K562 (cell line): ENCODE results near the gene FKBP7. TPM values are rescaled to one million over a fixed set of nuclear protein-coding genes. Genes with fewer than 3 reads are reported as not detected.

Experiments used
- ATAC-seq: fragments of 200-7000 bp; cut with Tn5 transposase; 3 replicates; pipeline ENCODE4 v1.9.1; 2020; ENCODE audit warnings: moderate library complexity
- BruUV-seq: library from RNA; stranded (reverse); fragments of 400-500 nt; replicated peaks from 2 replicates; lab custom pipeline; 2021; lab: Mats Ljungman, UMichigan
- CTCF ChIA-PET: fragments of 300-600 bp; formaldehyde crosslinking; extraction: SDS; loops from one replicate; lab custom pipeline; 2021; ENCODE audit warnings: low intra/inter-chr PET ratio; lab: Yijun Ruan, JAX
- POLR2A ChIA-PET: fragments of 300-600, 350-650 bp; sonication (Branson Sonifier 250); formaldehyde crosslinking; extraction: SDS; loops from one replicate; lab custom pipeline; 2021; ENCODE audit warnings: antibody characterized with exemption, inconsistent platforms; lab: Yijun Ruan, JAX
- DNase-seq, 4 experiments: peaks; one replicate each; pipeline versions ENCODE4 v3.0.0 to v3.0.0-alpha.2; 2011 to 2018; ENCODE audit warnings: low spot score in 3 of 4, mixed read lengths in 3 of 4; ENCODE audit errors: extremely low read depth in 1 of 4
- FAIRE-seq: peaks from 2 replicates; lab custom pipeline; 2011; peaks lifted over from hg19 to GRCh38; lab: Jason Lieb, UNC
- H2AFZ ChIP-seq: 2 replicates; pipeline ENCODE4 v1.6.0; 2011; ENCODE audit warnings: low read depth, low read length, control low read depth, inconsistent platforms
- H3K27ac ChIP-seq: fragments of 200-600 bp; 3 replicates; pipeline ENCODE4 v1.8.0; 2011; ENCODE audit warnings: low read depth, mild to moderate bottlenecking, control low read depth, inconsistent platforms, low read length, moderate library complexity, mixed read lengths; ENCODE audit errors: extremely low read depth
- H3K27me3 ChIP-seq, 2 experiments: fragments of 300-600 bp in 1 of 2; 2 replicates in 1 of 2; 3 replicates in 1 of 2; pipeline versions ENCODE4 v1.6.0 to v1.8.0; 2011; ENCODE audit warnings: inconsistent platforms in 2 of 2, low read length in 2 of 2, mild to moderate bottlenecking in 1 of 2, mixed read lengths in 1 of 2, moderate library complexity in 1 of 2; ENCODE audit not compliant: control insufficient read depth in 2 of 2, insufficient read depth in 2 of 2
- H3K36me3 ChIP-seq: fragments of 300-600 bp; 3 replicates; pipeline ENCODE4 v1.8.0; 2011; ENCODE audit warnings: mild to moderate bottlenecking, low read length, inconsistent platforms; ENCODE audit not compliant: control insufficient read depth, insufficient read depth
- H3K4me1 ChIP-seq, 2 experiments: fragments of 200-600 bp in 1 of 2; replicated peaks in 1 of 2; 2 replicates in 1 of 2; 3 replicates in 1 of 2; pipeline versions ENCODE4 v1.5.1 to v1.8.0; 2011; ENCODE audit warnings: inconsistent platforms in 2 of 2, low read length in 2 of 2, mild to moderate bottlenecking in 1 of 2, mixed read lengths in 1 of 2, moderate library complexity in 1 of 2; ENCODE audit not compliant: control insufficient read depth in 2 of 2, insufficient read depth in 2 of 2
- H3K4me2 ChIP-seq: 2 replicates; pipeline ENCODE4 v1.6.1; 2011; ENCODE audit warnings: low read length, control low read depth, inconsistent platforms, mixed read lengths; ENCODE audit not compliant: insufficient read depth
- H3K4me3 ChIP-seq: fragments of 200-600 bp; sonication (generic), shearing (Covaris generic); 2 replicates; pipeline ENCODE4 v1.5.1; 2016; ENCODE audit warnings: control low read depth, inconsistent platforms
- H3K79me2 ChIP-seq: fragments of 200-600 bp; 3 replicates; pipeline ENCODE4 v1.8.0; 2011; ENCODE audit warnings: low read length, inconsistent platforms; ENCODE audit not compliant: control insufficient read depth, insufficient read depth
- H3K9ac ChIP-seq, 2 experiments: 2 replicates each; pipeline versions ENCODE4 v1.6.0 to v1.6.1; 2011; ENCODE audit warnings: low read depth in 2 of 2, low read length in 2 of 2, control low read depth in 1 of 2, inconsistent platforms in 1 of 2, mild to moderate bottlenecking in 1 of 2, mixed read lengths in 1 of 2; ENCODE audit not compliant: insufficient read depth in 1 of 2
- H3K9me1 ChIP-seq: one replicate; pipeline ENCODE4 v1.6.0; 2011; ENCODE audit warnings: inconsistent platforms, mild to moderate bottlenecking, low read length, moderate library complexity; ENCODE audit not compliant: control insufficient read depth, insufficient read depth
- H3K9me3 ChIP-seq: replicated peaks from 2 replicates; pipeline ENCODE4 v1.5.1; 2011; ENCODE audit warnings: low read depth, low read length, inconsistent platforms; ENCODE audit not compliant: control insufficient read depth, insufficient read depth
- H4K20me1 ChIP-seq: replicated peaks from 2 replicates; pipeline ENCODE4 v1.6.1; 2011; ENCODE audit warnings: low read length, inconsistent platforms, mixed read lengths; ENCODE audit not compliant: control insufficient read depth, insufficient read depth
- FIP1L1 ChIP-seq: fragments of 200-400 bp; formaldehyde crosslinking; IDR thresholded peaks from 2 replicates; pipeline ENCODE4 v1.6.1; 2018; ENCODE audit warnings: mild to moderate bottlenecking, low read depth, low read length; ENCODE audit not compliant: poor library complexity, severe bottlenecking
- KDM5B ChIP-seq: fragments of 200-600 bp; sonication (generic); IDR thresholded peaks from 2 replicates; pipeline ENCODE4 v1.6.1; 2012; ENCODE audit warnings: low read depth, mild to moderate bottlenecking, moderate library complexity, low read length, control low read depth, inconsistent platforms; ENCODE audit not compliant: insufficient replicate concordance
- PHF20 ChIP-seq: fragments of 450-650 bp; IDR thresholded peaks from 2 replicates; pipeline ENCODE4 v1.6.1; 2018; ENCODE audit not compliant: partially characterized antibody
- PREB ChIP-seq: sonication (generic); formaldehyde crosslinking; IDR thresholded peaks from 2 replicates; pipeline ENCODE4 v1.8.1; 2023; ENCODE audit warnings: mild to moderate bottlenecking, missing genetic modification reagents
- PRPF4 ChIP-seq: fragments of 200-400 bp; formaldehyde crosslinking; IDR thresholded peaks from one replicate; pipeline ENCODE4 v1.6.1; 2017; ENCODE audit warnings: low read length, low read depth, mild to moderate bottlenecking; ENCODE audit not compliant: insufficient read depth, poor library complexity, severe bottlenecking
- RBM14 ChIP-seq: fragments of 200-400 bp; formaldehyde crosslinking; IDR thresholded peaks from 2 replicates; pipeline ENCODE4 v1.6.1; 2018; ENCODE audit warnings: low read depth, mild to moderate bottlenecking, low read length, moderate library complexity, borderline replicate concordance; ENCODE audit not compliant: insufficient read depth
- RBM22 ChIP-seq: fragments of 200-400 bp; formaldehyde crosslinking; IDR thresholded peaks from 2 replicates; pipeline ENCODE4 v1.6.1; 2018; ENCODE audit warnings: low read length, low read depth; ENCODE audit not compliant: poor library complexity, severe bottlenecking
- RCOR1 ChIP-seq, 2 experiments: IDR thresholded peaks; 2 replicates each; pipeline ENCODE4 v1.6.1; 2012; ENCODE audit warnings: low read depth in 2 of 2, low read length in 2 of 2, borderline replicate concordance in 1 of 2, improper control_type of control experiment in 1 of 2
- THAP12 ChIP-seq: fragments of 250-450 bp; sonication (Bioruptor Pico); IDR thresholded peaks from 2 replicates; pipeline ENCODE4 v1.9.0; 2021; ENCODE audit warnings: mild to moderate bottlenecking, inconsistent platforms
- ZNF41 ChIP-seq: fragments of 250-450 bp; sonication (Bioruptor Pico); conservative IDR thresholded peaks from 2 replicates; pipeline ENCODE4 v1.4.0; 2020; ENCODE audit warnings: mild to moderate bottlenecking
- ZNF511 ChIP-seq: sonication (generic); formaldehyde crosslinking; IDR thresholded peaks from 2 replicates; pipeline ENCODE4 v1.8.0; 2022; ENCODE audit warnings: mild to moderate bottlenecking, missing genetic modification reagents
- ZNF639 ChIP-seq, 2 experiments: fragments of 200-800 bp in 1 of 2; sonication (Bioruptor generic) in 1 of 2; sonication (generic) in 1 of 2; formaldehyde crosslinking in 1 of 2; IDR thresholded peaks in 1 of 2; conservative IDR thresholded peaks in 1 of 2; 2 replicates each; pipeline versions ENCODE4 v1.5.0 to v1.6.1; 2016 to 2020; ENCODE audit warnings: missing compliant biosample characterization in 1 of 2, missing genetic modification characterization in 1 of 2, missing genetic modification reagents in 1 of 2
- ZNF696 ChIP-seq: fragments of 250-450 bp; sonication (Bioruptor Pico); conservative IDR thresholded peaks from 2 replicates; pipeline ENCODE4 v1.4.0; 2020; ENCODE audit warnings: mild to moderate bottlenecking, moderate library complexity
- WGBS: fragments of 100-300 bp; shearing (Covaris generic); methylation state at CpG from one replicate; pipeline ENCODE4 v1.1.6; 2016; ENCODE audit warnings: low coverage, mixed read lengths; ENCODE audit not compliant: insufficient coverage; ENCODE audit errors: missing lambda C conversion rate; 5-methylcytosine and 5-hydroxymethylcytosine counted together
- in situ Hi-C: fragments of 300-500 bp; cut with MboI; formaldehyde crosslinking; loops from 4 replicates; pipeline ENCODE4 v1.15.0; 2018; ENCODE audit warnings: inconsistent platforms, mixed read lengths
- intact Hi-C: fragments of 100-400 bp; cut with micrococcal nuclease; formaldehyde crosslinking; loops from 2 replicates; pipeline ENCODE4 v1.14.2; 2022
- polyA plus RNA-seq, 8 experiments: library from polyadenylated mRNA; depleted of rRNA in 4 of 8; stranded (reverse) in 5 of 8; unstranded in 3 of 8; fragments of >200 nt; fragmentation: Nextera tagmentation in 2 of 8; fragmentation: Illumina TruSeq in 1 of 8; extraction: Ambion mirVana in 2 of 8; extraction: Trizol in 1 of 8; gene quantifications; 2 replicates each; pipeline versions ENCODE4 v1.2.1 to v1.2.3, GENCODE V29; 2011 to 2014; ENCODE audit warnings: inconsistent platforms in 1 of 8, missing spikeins in 1 of 8
- total RNA-seq, 7 experiments: library from RNA; depleted of rRNA in 6 of 7; stranded (reverse); fragments of >200 nt in 6 of 7; fragmentation: Illumina TruSeq in 2 of 7; extraction: Trizol in 2 of 7; gene quantifications; 2 replicates each; pipeline versions ENCODE4 v1.2.1 to v1.2.3, GENCODE V29; 2011 to 2021; ENCODE audit warnings: low replicate concordance in 1 of 7

FKBP7 gene
- total and polyA plus RNA-seq, 9 of the 15 experiments (the other 6 are each of a cell fraction or from before 2014, with no cell fraction given): 6.1 to 23.2 (median 19.0) TPM

DNA sequence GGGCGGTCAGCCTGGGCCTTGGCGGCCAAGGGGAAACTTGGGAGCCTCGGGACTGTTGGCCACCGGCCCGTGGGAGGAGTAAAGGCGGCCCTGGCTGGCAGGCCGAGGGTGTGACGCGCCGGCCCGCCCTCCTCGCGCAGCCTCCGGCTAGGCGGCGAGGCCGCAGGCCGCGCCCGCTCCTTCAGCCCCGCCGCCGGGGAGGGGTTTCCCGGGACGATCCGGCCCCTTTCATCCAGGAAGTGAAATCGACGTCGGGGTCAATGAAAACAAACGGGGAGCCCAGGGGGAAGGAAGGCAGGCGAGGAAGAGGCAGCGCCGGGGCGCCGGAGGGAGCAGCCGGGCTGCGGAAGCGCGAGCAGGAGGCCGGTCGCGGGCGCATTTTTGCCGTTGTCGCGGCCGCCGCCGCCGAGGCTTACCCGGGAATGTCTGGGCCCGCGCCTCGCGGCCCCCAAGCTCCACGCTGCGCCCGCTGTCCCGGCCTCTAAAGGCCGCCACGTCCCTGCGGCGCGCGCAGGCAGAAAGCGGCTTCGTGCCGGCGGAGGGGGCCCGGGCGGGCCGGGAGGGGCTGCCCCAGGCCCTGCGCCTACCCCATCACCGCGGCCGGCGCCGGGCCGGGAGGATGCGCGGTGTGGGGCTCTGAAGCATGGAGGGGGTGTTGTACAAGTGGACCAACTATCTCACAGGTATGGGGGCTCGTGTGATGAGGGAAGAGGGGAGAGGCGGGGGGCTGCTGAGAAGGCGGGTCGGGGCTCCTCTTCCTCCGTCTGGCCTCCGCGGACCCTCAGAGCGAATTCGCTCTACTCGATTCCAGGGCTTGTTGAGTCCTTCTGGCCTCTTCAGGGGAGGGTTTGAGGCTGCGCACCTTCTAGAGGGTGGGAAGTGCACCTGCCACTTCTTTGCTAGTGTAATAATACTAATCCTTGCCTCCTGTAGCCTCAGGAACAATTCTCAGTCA lies 2.1 kb upstream of the FKBP7 start, which contains the start of gene PLEKHA3:
TSS of gene PLEKHA3 (plus strand) at position 231 of the 955 bp plus-strand sequence. CDS start at position 644, 413 bp downstream.
- no peaks in the 10 kb centered on the region for H3K36me3 ChIP-seq
- no peaks in the 10 kb centered on the region for H3K9me3 ChIP-seq
- H3K4me1 ChIP-seq: peaks cover 23 to 29% of the 10 kb centered on the region in 2 experiments
- peak within 1 kb of the TSS; percentile 62 to 94 for H3K9ac ChIP-seq
- H3K4me3 ChIP-seq: peak within 1 kb of the TSS; percentile 58
- in situ Hi-C loops: no loop called here
- H3K79me2 ChIP-seq: peaks cover 53% of the 10 kb centered on the region
- under 1% methylated on average over 75 of the region's 92 CpGs for WGBS
- peak; percentile 92 to 98 (median 95) for DNase-seq
- H3K4me2 ChIP-seq: peak within 1 kb of the TSS; percentile 95
- H4K20me1 ChIP-seq: no peaks in the 10 kb centered on the region
- no peaks in the 10 kb centered on the region for H3K9me1 ChIP-seq
- H3K27ac ChIP-seq: peak within 1 kb of the TSS; percentile 63
- no peaks in the 10 kb centered on the region for H3K27me3 ChIP-seq
- FAIRE-seq: peak; percentile 74
- H2AFZ ChIP-seq: peak within 1 kb of the TSS; percentile 98
- intact Hi-C loops: no loop called here
- ATAC-seq: peak; percentile 89
- no TSS peak for BruUV-seq
- ChIA-PET CTCF (no interaction called here), POLR2A (interaction anchor here (0.7 to 2.2 kb wide), 3 partner anchors 12 to 110 kb away, joined by 4 to 9 read pairs (median 4); no protein-coding TSS in a partner anchor)
- TF ChIP-seq RBM22 (no peak), ZNF696 (CRISPR knock-in tag) (no peak), PRPF4 (no peak), PREB (CRISPR knock-in tag) (no peak), ZNF41 (CRISPR knock-in tag) (no peak), RBM14 (no peak), RCOR1 (IDR thresholded peaks at IDR 0.05; ENCODE audit: borderline replicate concordance in 1 of 2, low read depth in 2 of 2, low read length in 2 of 2) (peak in 1 of 2 experiments; percentile 77; a peak in 1 of 4 replicates), FIP1L1 (peak; percentile 58), ZNF639 (CRISPR knock-in tag; conservative IDR thresholded peaks at IDR 0.05 in 1 of 2, IDR thresholded peaks at IDR 0.05 in 1 of 2) (peak in 1 of 2 experiments; percentile 10; a peak in 1 of 4 replicates), KDM5B (peak; percentile 80), PHF20 (peak; percentile 73), ZNF511 (peak; percentile 39; the same call in 1 of the 2 replicates), THAP12 (peak; percentile 38)
